ENCODE data around the gene RPL19.
"Not testable (repeated sequence)": the region's sequence is repeated elsewhere in the genome, so short reads cannot be mapped to it uniquely, and the experiment has no call there.

RPL19 gene

GRCh38 chr17:39244600-39245570 lies 44.8 kb downstream of the RPL19 start:
- peak; percentile 64 to 80 (median 75) for DNase-seq

DNA sequence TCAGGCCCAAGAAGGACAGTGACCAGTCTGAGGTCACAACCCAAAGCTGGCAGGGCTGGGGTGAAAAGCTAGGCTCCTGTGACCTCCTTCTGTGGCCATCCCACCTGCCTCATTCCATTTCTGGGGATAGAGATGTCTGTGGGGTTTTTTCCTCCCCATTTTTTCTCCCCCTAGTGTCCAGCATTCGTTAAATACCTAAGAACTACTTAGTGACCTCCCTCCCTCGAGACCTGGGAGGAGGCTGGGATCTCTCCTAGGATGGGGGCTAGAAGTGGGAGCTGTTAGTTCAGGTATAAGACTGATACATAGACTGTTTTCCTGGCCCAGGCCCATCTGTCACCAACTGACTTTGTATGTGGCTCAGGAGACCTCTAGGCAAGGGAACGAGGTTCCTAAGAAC lies 46.2 kb downstream of the RPL19 start:
- DNase-seq: no peak

GRCh38 chr17:39250076-39250475 lies 50.0 kb downstream of the RPL19 start:
- not testable (repeated sequence) for DNase-seq

DNA sequence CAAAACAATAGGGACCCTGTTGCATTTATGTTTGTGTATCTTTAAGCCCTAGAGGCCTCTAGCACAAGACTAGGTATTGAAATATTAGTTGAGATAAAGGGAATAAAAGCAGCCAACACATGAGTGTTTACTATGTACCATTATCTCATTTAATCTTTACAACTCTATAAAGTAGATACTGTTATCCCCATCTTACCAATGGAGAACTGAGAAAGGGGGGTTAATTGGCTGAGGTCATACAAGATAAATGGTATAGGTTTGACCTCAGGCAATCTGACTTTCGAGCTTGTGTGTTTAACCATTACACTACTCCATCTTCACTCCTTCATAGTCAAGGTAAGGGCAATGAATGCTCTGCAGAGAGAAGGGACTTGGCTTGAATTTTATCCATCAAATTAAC lies 51.9 kb downstream of the RPL19 start:
- DNase-seq: no peak

DNA sequence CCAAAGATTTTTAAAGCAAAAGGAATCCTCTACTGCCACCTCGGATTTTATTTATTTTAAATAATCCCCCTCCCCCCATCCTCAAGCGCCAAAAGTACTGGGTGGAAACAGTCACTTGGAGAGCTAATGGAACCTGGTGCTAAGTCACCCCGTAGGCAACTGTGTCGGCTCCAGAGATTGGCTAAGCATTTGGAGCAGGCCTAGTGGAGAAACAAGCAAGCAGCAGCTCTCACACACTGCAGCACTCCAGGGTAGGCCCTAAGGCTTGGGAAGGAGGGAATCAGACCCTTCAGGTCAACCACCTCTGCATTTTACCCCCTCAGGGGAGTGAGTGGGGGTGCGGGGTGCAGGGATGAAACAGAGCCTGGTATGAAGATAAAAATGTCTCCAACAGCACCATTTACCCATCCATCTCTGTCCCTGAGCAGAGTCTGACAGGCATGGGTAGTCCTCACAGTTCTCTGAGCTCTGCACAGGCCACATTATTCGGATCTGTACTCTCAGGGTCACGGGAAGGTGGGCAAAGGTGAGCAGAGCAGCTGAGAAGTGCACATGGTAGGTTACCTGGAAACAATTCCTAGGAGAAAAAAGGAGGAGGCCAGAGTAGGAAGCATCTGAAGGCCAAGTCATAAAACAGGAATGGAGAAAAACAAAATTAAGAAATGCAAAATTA lies 52.8 kb downstream of the RPL19 start:
- DNase-seq: no peak
